ENCODE data around the gene CHMP2B. TPM values are rescaled to one million over a fixed set of nuclear protein-coding genes. Genes with fewer than 3 reads are reported as not detected.

Gene CHMP2B
- total and polyA plus RNA-seq, 2 of the 8 experiments (the other 6 are each of a cell fraction or from before 2014, with no cell fraction given): 14.0 to 56.5 TPM

DNA sequence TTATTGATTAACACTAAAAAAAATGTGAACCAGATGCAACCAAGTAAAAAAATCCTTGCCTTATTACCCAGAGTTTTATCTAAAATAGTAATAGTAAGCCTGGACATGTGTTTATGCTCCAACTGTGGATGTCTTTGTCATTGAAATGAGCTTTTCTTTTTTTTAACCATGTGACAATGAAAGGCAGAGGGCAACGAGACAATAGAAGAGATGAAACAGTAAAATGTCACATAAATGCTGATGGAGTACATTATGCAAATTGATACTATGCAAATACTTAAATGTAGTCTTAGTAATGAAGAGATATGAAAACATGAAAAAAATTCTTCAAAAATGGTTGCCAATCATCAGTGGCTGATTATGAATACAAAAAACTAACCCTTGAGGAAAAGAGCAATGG is 20.5 kb upstream of the CHMP2B start (continued):
- no peak for TF ChIP-seq CHD7 (IDR thresholded peaks at IDR 0.05; ENCODE audit: insufficient replicate concordance, low read length)
- no peak for TF ChIP-seq HDAC2 (IDR thresholded peaks at IDR 0.05; ENCODE audit: borderline replicate concordance in 1 of 2, low read depth in 2 of 2, low read length in 2 of 2)
- TF ChIP-seq EGR1 (IDR thresholded peaks at IDR 0.05; ENCODE audit: borderline replicate concordance, low read depth, low read length): no peak
- TF ChIP-seq POU5F1 (IDR thresholded peaks at IDR 0.05; ENCODE audit: low read depth, low read length): no peak
- TF ChIP-seq RXRA (IDR thresholded peaks at IDR 0.05; ENCODE audit: insufficient read depth, low read depth, low read length): no peak
- no peak for TF ChIP-seq ZNF274 (IDR thresholded peaks at IDR 0.05; ENCODE audit: borderline replicate concordance, extremely low read depth, low read length)
- TF ChIP-seq MAX (IDR thresholded peaks at IDR 0.05): no peak
- no peak for TF ChIP-seq SP2 (IDR thresholded peaks at IDR 0.05; ENCODE audit: low read length)
- TF ChIP-seq SIRT6 (IDR thresholded peaks at IDR 0.05; ENCODE audit: low read length): no peak
- TF ChIP-seq ASH2L (IDR thresholded peaks at IDR 0.05; ENCODE audit: low read length): no peak

Data from H1 (cell line).